A673 (cell line): ENCODE results near the gene LMTK3. TPM values are rescaled to one million over a fixed set of nuclear protein-coding genes. Genes with fewer than 3 reads are reported as not detected.

Experiments used
- BruUV-seq: library from RNA; stranded (reverse); fragments of 400-500 nt; replicated peaks from 2 replicates; lab custom pipeline; 2021; lab: Mats Ljungman, UMichigan
- CTCF ChIA-PET: fragments of 300-600 bp; sonication (Branson Sonifier 250); formaldehyde crosslinking; loops from one replicate; lab custom pipeline; 2022; ENCODE audit warnings: antibody characterized with exemption; lab: Charles Lee
- POLR2A ChIA-PET: fragments of 300-600 bp; sonication (Branson Sonifier 250); formaldehyde crosslinking; loops from one replicate; lab custom pipeline; 2022; ENCODE audit warnings: antibody characterized with exemption; ENCODE audit not compliant: low non-redundant PET; lab: Charles Lee
- DNase-seq: peaks from one replicate; pipeline ENCODE4 v3.0.0-alpha.2; 2015; ENCODE audit warnings: low spot score
- H3K27ac ChIP-seq: fragments of 200-600 bp; sonication (generic); 2 replicates; pipeline ENCODE4 v1.5.1; 2016; ENCODE audit warnings: mixed run types, low read depth, mild to moderate bottlenecking, mixed read lengths, antibody characterized with exemption, low read length; ENCODE audit not compliant: poor library complexity, severe bottlenecking
- H3K27me3 ChIP-seq: fragments of 200-600 bp; sonication (generic); replicated peaks from 2 replicates; pipeline ENCODE4 v1.6.1; 2017; ENCODE audit warnings: mixed run types, low read depth, mild to moderate bottlenecking, mixed read lengths, antibody characterized with exemption, low read length; ENCODE audit not compliant: insufficient read depth, poor library complexity
- H3K36me3 ChIP-seq: fragments of 200-600 bp; sonication (generic); 2 replicates; pipeline ENCODE4 v1.6.1; 2016; ENCODE audit warnings: mixed run types, mild to moderate bottlenecking, mixed read lengths, antibody characterized with exemption, low read length; ENCODE audit not compliant: insufficient read depth, poor library complexity, severe bottlenecking
- H3K4me1 ChIP-seq: fragments of 200-600 bp; sonication (generic); 2 replicates; pipeline ENCODE4 v1.6.1; 2017; ENCODE audit warnings: mixed run types, mild to moderate bottlenecking, mixed read lengths, antibody characterized with exemption, low read length; ENCODE audit not compliant: insufficient read depth, poor library complexity, severe bottlenecking
- H3K4me3 ChIP-seq: fragments of 200-600 bp; sonication (generic); 2 replicates; pipeline ENCODE4 v1.5.1; 2016; ENCODE audit warnings: low read depth, mixed run types, mild to moderate bottlenecking, mixed read lengths, low read length; ENCODE audit not compliant: poor library complexity, severe bottlenecking
- H3K9me3 ChIP-seq: fragments of 200-600 bp; sonication (generic); 2 replicates; pipeline ENCODE4 v1.6.1; 2016; ENCODE audit warnings: mixed run types, low read depth, mild to moderate bottlenecking, mixed read lengths, antibody characterized with exemption, low read length; ENCODE audit not compliant: poor library complexity, severe bottlenecking
- CTCF ChIP-seq: fragments of 300-800, 200-600 bp; sonication (generic); conservative IDR thresholded peaks from 2 replicates; pipeline ENCODE4 v1.5.1; 2017; ENCODE audit warnings: low read depth, mild to moderate bottlenecking, antibody characterized with exemption, low read length, moderate library complexity, mixed read lengths
- EZH2 ChIP-seq: fragments of 200-600 bp; sonication (generic); IDR thresholded peaks from 2 replicates; pipeline ENCODE4 v1.6.1; 2017; ENCODE audit warnings: borderline replicate concordance, low read depth, mild to moderate bottlenecking, mixed read lengths, antibody characterized with exemption, low read length; ENCODE audit not compliant: poor library complexity, severe bottlenecking
- intact Hi-C: fragments of 100-400 bp; cut with micrococcal nuclease; formaldehyde crosslinking; loops from one replicate; pipeline ENCODE4 v1.10.0; 2022; ENCODE audit not compliant: unreplicated experiment
- total RNA-seq: library from RNA; stranded (reverse); gene quantifications from 2 replicates; pipeline ENCODE4 v1.2.3, GENCODE V29; 2021

The LMTK3 gene
- total RNA-seq, 1 experiment from 2014 or later = 0.52 TPM

GRCh38 chr19:48466561-48467325, 44.9 kb downstream of the LMTK3 start:
- peak overlapping the region; percentile 23 for H3K27ac ChIP-seq
- intact Hi-C loops = no loop called here
- ChIA-PET POLR2A (interaction anchor here (0.6 kb wide), 1 partner anchor 37 kb away, joined by 8 read pairs; no protein-coding TSS in a partner anchor), CTCF (interaction anchor here (0.7 kb wide), 1 partner anchor 187 kb away, joined by 4 read pairs; no protein-coding TSS in a partner anchor)
- TF ChIP-seq EZH2 = no peak
- no peak for TF ChIP-seq CTCF
- H3K4me1 ChIP-seq = peaks cover 21% of the 10 kb centered on the region
- H3K9me3 ChIP-seq = no peaks in the 10 kb centered on the region
- no peaks in the 10 kb centered on the region for H3K27me3 ChIP-seq
- BruUV-seq = no TSS peak
- no peak overlapping the region for H3K4me3 ChIP-seq
- no peak for DNase-seq
- H3K36me3 ChIP-seq = peaks cover 36% of the 10 kb centered on the region

DNA sequence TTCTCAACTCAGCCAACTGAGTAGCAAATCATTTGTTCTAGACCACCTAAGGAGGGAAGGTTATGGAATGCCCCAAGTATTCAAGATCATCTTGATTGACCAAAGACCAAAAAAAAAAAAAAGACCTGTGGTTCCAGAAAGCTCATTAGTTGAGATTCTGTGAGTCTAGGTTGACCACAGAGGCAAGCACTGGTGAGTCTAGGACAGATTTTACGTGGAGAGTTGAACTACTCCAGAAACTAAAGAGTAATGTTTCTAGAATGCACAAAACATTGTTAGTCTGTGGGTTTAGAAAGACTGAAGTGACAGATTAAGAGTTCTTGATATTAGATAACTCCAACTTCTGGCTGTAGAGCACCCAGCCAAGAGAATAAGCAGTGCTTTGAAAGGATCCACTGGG, 46.4 kb downstream of the LMTK3 start:
- H3K4me1 ChIP-seq = peaks cover 15% of the 10 kb centered on the region
- BruUV-seq = no TSS peak
- POLR2A ChIA-PET = interaction anchor here (0.6 kb wide), 1 partner anchor 166 kb away, joined by 6 read pairs; no protein-coding TSS in a partner anchor
- no peaks in the 10 kb centered on the region for H3K9me3 ChIP-seq
- CTCF ChIA-PET = no interaction called here
- no peak for TF ChIP-seq CTCF
- H3K36me3 ChIP-seq = peaks cover 23% of the 10 kb centered on the region
- DNase-seq = no peak
- intact Hi-C loops = no loop called here
- peak overlapping the region; percentile 2 for H3K27ac ChIP-seq
- no peak overlapping the region for H3K4me3 ChIP-seq
- no peaks in the 10 kb centered on the region for H3K27me3 ChIP-seq

GRCh38 chr19:48461982-48462655, 49.5 kb downstream of the LMTK3 start:
- POLR2A ChIA-PET = no interaction called here
- BruUV-seq = no TSS peak
- no peak for DNase-seq
- no peaks in the 10 kb centered on the region for H3K9me3 ChIP-seq
- peaks cover 3% of the 10 kb centered on the region for H3K4me1 ChIP-seq
- CTCF ChIA-PET = no interaction called here
- no peak overlapping the region for H3K4me3 ChIP-seq
- H3K27me3 ChIP-seq = no peaks in the 10 kb centered on the region
- H3K36me3 ChIP-seq = peaks cover 29% of the 10 kb centered on the region
- H3K27ac ChIP-seq = no peak overlapping the region
- intact Hi-C loops = no loop called here
- no peak for TF ChIP-seq CTCF
- TF ChIP-seq EZH2 = no peak
